Small intestine (tissue), 4 donors: Measurements from ENCODE around the gene LUC7L. TPM values are rescaled to one million over a fixed set of nuclear protein-coding genes. Genes with fewer than 3 reads are reported as not detected.

Source experiments
- polyA plus RNA-seq, 4 donors: library from polyadenylated mRNA; stranded (reverse) in 3 of 4; unstranded in 1 of 4; fragments of 200-250 nt in 3 of 4; fragments of 120-200 nt in 1 of 4; gene quantifications; one replicate each; pipeline versions ENCODE4 v1.2.1 to v1.2.3, GENCODE V29; 2013
- donor health status: healthy with polysubstance abuse.
- donor health status: Bipolar disorder and iron deficiency.
- donor health status: healthy.

LUC7L gene
- polyA plus RNA-seq, 4 donors: 56.6 to 136 (median 94.9) TPM

Other genes with a start within 250 kb of the LUC7L start
- gene POLR3K, start 175.8 kb downstream of the LUC7L start, polyA plus RNA-seq: 10 to 100 TPM in 2 of 4 donors, 1 to 10 TPM in 2; 8.1 to 19.9 (median 10.4) TPM
- gene SNRNP25, start 175.6 kb downstream of the LUC7L start, polyA plus RNA-seq: 10 to 100 TPM; 17.3 to 38.2 (median 27.6) TPM
- 10 to 100 TPM; 10.1 to 28.6 (median 17.2) TPM for gene RHBDF1, start 156.8 kb downstream of the LUC7L start, polyA plus RNA-seq
- gene MPG, start 151.2 kb downstream of the LUC7L start, polyA plus RNA-seq: 10 to 100 TPM; 31.1 to 76.7 (median 68.1) TPM
- gene NPRL3, start 90.8 kb downstream of the LUC7L start, polyA plus RNA-seq: 10 to 100 TPM in 2 of 4 donors, 1 to 10 TPM in 2; 5.9 to 22.6 (median 15.5) TPM
- gene HBZ, start 76.8 kb downstream of the LUC7L start, polyA plus RNA-seq: 1 to 10 TPM in 1 of 4 donors, not detected in 3; 1.0 TPM
- gene HBM, start 63.5 kb downstream of the LUC7L start, polyA plus RNA-seq: 1 to 10 TPM in 1 of 4 donors, not detected in 3; 1.8 TPM
- gene HBA2, start 56.6 kb downstream of the LUC7L start, polyA plus RNA-seq: 100 to 1,000 TPM in 1 of 4 donors, 10 to 100 TPM in 1, 1 to 10 TPM in 1, not detected in 1; 3.2 to 515 (median 10.7) TPM
- gene HBA1, start 52.8 kb downstream of the LUC7L start, polyA plus RNA-seq: 100 to 1,000 TPM in 1 of 4 donors, 1 to 10 TPM in 2, not detected in 1; 4.2 to 305 (median 4.3) TPM
- gene HBQ1, start 49.0 kb downstream of the LUC7L start, polyA plus RNA-seq: under 1 TPM in 1 of 4 donors, not detected in 3; 0.43 TPM
- 100 to 1,000 TPM in 1 of 4 donors, 10 to 100 TPM in 3; 56.5 to 107 (median 66.3) TPM for gene FAM234A, start 5.4 kb upstream of the LUC7L start, polyA plus RNA-seq
- 10 to 100 TPM in 2 of 4 donors, 1 to 10 TPM in 1, under 1 TPM in 1; 0.49 to 20.1 (median 7.4) TPM for gene RGS11, start 46.5 kb upstream of the LUC7L start, polyA plus RNA-seq
- gene ARHGDIG, start 51.1 kb upstream of the LUC7L start, polyA plus RNA-seq: 10 to 100 TPM in 3 of 4 donors, under 1 TPM in 1; 0.32 to 81.6 (median 14.2) TPM
- gene PDIA2, start 53.7 kb upstream of the LUC7L start, polyA plus RNA-seq: 10 to 100 TPM in 3 of 4 donors, under 1 TPM in 1; 0.10 to 46.1 (median 28.6) TPM
- 10 to 100 TPM; 24.5 to 33.6 (median 27.6) TPM for gene AXIN1, start 123.3 kb upstream of the LUC7L start, polyA plus RNA-seq
- gene MRPL28, start 141.1 kb upstream of the LUC7L start, polyA plus RNA-seq: 100 to 1,000 TPM in 1 of 4 donors, 10 to 100 TPM in 3; 54.2 to 112 (median 92.1) TPM
- gene PGAP6, start 152.5 kb upstream of the LUC7L start, polyA plus RNA-seq: 10 to 100 TPM; 48.1 to 76.6 (median 64.9) TPM
- 10 to 100 TPM; 13.0 to 77.2 (median 34.9) TPM for gene NME4, start 167.8 kb upstream of the LUC7L start, polyA plus RNA-seq
- gene DECR2, start 172.4 kb upstream of the LUC7L start, polyA plus RNA-seq: 100 to 1,000 TPM in 2 of 4 donors, 10 to 100 TPM in 2; 46.7 to 154 (median 99.2) TPM
- 100 to 1,000 TPM in 1 of 4 donors, 10 to 100 TPM in 3; 25.4 to 111 (median 37.2) TPM for gene RAB11FIP3, start 196.2 kb upstream of the LUC7L start, polyA plus RNA-seq